SK-N-SH (cell line): Measurements from ENCODE around the gene EML1.

ENCODE experiments used
- CTCF ChIP-seq: fragments of 200-600 bp; sonication (generic); IDR thresholded peaks from 2 replicates; pipeline ENCODE4 v1.6.1; 2017; ENCODE audit warnings: antibody characterized with exemption, mild to moderate bottlenecking, moderate library complexity
- SMC3 ChIP-seq: IDR thresholded peaks from 2 replicates; pipeline ENCODE4 v1.6.1; 2012; ENCODE audit warnings: low read depth, low read length, improper control_type of control experiment
- USF2 ChIP-seq: fragments of 150-350 bp; IDR thresholded peaks from 2 replicates; pipeline ENCODE4 v1.6.1; 2017; ENCODE audit warnings: antibody characterized with exemption, low read length, low read depth, borderline replicate concordance

DNA sequence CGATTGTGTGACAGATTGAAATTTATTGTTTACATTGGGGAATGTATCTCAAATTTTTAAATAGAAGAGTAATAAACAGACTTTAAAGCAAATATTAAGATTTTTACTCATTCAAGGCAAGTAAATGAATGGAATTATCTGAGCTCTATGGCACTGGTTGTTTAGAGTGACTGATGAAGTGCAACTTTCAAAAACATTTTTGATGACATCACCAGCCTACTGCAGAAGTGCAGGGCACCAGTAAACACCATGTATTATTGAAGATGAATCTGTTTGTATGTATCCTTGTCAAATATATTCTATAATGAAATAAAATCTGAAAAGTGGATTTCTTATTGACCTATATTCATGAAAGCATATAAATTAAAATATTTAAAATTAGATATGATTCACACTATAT is 148.0 kb downstream of the EML1 start:
- TF ChIP-seq CTCF (no peak), USF2 (no peak), SMC3 (no peak)
